NCI-H510A treated with DMSO at 0.1 percent for 48 hours (cell line): Measurements from ENCODE around the gene PLAAT4.
"Not testable (repeated sequence)": the region's sequence is repeated elsewhere in the genome, so short reads cannot be mapped to it uniquely, and the experiment has no call there.

Experiments
- DNase-seq: peaks from one replicate; lab custom pipeline; 2025; lab: John Stamatoyannopoulos, UW

Gene PLAAT4

GRCh38 chr11:63511048-63511748 is 25.4 kb upstream of the PLAAT4 start:
- DNase-seq, result no peak

- no peak for DNase-seq
Measured at GRCh38 chr11:63512816-63513215, 23.8 kb upstream of the PLAAT4 start.

GRCh38 chr11:63516109-63516508 is 20.5 kb upstream of the PLAAT4 start:
- DNase-seq, result no peak

- no peak for DNase-seq
Measured at GRCh38 chr11:63517156-63517555, 19.5 kb upstream of the PLAAT4 start.

GRCh38 chr11:63518548-63518947 is 18.1 kb upstream of the PLAAT4 start:
- DNase-seq, result no peak

GRCh38 chr11:63520606-63521170 is 15.9 kb upstream of the PLAAT4 start:
- DNase-seq, result no peak

GRCh38 chr11:63521896-63522295 is 14.7 kb upstream of the PLAAT4 start:
- DNase-seq, result no peak

GRCh38 chr11:63523151-63523550 is 13.5 kb upstream of the PLAAT4 start:
- DNase-seq, result no peak

- no peak for DNase-seq
Measured at GRCh38 chr11:63527667-63528066, 8.9 kb upstream of the PLAAT4 start.

GRCh38 chr11:63528156-63528555 is 8.5 kb upstream of the PLAAT4 start:
- DNase-seq, result not testable (repeated sequence)

GRCh38 chr11:63528729-63529278 is 7.8 kb upstream of the PLAAT4 start:
- DNase-seq, result not testable (repeated sequence)

- not testable (repeated sequence) for DNase-seq
Measured at GRCh38 chr11:63529373-63529772, 7.2 kb upstream of the PLAAT4 start.

GRCh38 chr11:63530021-63530420 is 6.6 kb upstream of the PLAAT4 start:
- DNase-seq, result no peak

- not testable (repeated sequence) for DNase-seq
Measured at GRCh38 chr11:63531074-63531792, 5.4 kb upstream of the PLAAT4 start.

- no peak for DNase-seq
Measured at GRCh38 chr11:63532117-63532516, 4.5 kb upstream of the PLAAT4 start.

GRCh38 chr11:63532799-63533475 is 3.7 kb upstream of the PLAAT4 start:
- DNase-seq, result no peak

- no peak for DNase-seq
Measured at GRCh38 chr11:63534076-63534475, 2.5 kb upstream of the PLAAT4 start.

GRCh38 chr11:63534895-63535461 is 1.6 kb upstream of the PLAAT4 start:
- DNase-seq, result no peak

- DNase-seq, result no peak
Measured at GRCh38 chr11:63535734-63536133, 874 bp upstream of the PLAAT4 start.

- no peak for DNase-seq
Measured at GRCh38 chr11:63537293-63538101, 889 bp downstream of the PLAAT4 start.

- DNase-seq, result not testable (repeated sequence)
Measured at GRCh38 chr11:63542506-63542905, 5.9 kb downstream of the PLAAT4 start.
